HG02623 (cell line): ENCODE results near the gene CASP10.
A peak's percentile ranks its signal among the peaks of the same experiment; 100 is the strongest.
"Not testable (repeated sequence)": the region's sequence is repeated elsewhere in the genome, so short reads cannot be mapped to it uniquely, and the experiment has no call there.

Experiments used
- ATAC-seq: cut with Tn5 transposase; IDR thresholded peaks from one replicate; pipeline ENCODE4 v1.9.1; 2021; ENCODE audit warnings: moderate library complexity; ENCODE audit not compliant: unreplicated experiment

Gene CASP10

GRCh38 chr2:201232467-201232815, 49.5 kb downstream of the CASP10 start:
- no peak for ATAC-seq

- ATAC-seq: peak; percentile 94
Observed at GRCh38 chr2:201233192-201233811, 50.4 kb downstream of the CASP10 start.

DNA sequence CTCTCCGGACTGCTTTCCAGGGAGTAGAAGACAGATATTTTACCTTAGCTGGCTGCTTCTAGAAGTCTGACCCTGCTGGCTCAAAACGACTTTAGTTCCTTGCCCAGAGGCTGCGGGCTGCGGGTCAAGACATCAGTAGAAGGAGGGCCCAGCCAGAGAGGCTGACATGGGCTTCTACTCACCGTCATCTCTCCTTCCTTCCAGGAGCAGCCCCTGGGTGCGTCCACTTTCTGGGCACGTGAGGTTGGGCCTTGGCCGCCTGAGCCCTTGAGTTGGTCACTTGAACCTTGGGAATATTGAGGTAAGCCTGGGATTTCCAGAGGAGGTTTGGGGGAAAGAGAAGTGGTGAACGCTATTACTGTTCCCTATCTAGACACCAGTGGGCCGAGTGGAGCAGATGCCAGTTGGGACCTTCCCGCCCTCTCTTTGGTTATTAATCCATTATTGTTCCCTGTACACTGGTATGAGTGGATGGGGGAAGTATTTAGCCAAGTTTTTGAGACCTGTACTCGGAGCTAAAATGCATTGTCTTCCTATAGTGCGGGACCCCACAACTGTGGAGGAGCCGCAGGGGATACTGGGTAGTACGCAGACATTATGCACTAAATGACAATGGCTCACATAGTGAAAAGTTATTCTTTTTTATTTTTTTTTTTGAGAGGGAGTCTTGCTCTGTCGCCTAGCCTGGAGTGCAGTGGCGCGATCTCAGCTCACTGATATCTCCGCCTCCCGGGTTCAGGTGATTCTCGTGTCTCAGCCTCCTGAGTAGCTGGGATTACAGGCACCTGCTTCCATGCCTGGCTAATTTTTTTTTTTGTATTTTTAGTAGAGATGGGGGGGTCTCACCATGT, 51.1 kb downstream of the CASP10 start:
- ATAC-seq: peak; percentile 8

- ATAC-seq: no peak
Observed at GRCh38 chr2:201234663-201235135, 51.8 kb downstream of the CASP10 start.

DNA sequence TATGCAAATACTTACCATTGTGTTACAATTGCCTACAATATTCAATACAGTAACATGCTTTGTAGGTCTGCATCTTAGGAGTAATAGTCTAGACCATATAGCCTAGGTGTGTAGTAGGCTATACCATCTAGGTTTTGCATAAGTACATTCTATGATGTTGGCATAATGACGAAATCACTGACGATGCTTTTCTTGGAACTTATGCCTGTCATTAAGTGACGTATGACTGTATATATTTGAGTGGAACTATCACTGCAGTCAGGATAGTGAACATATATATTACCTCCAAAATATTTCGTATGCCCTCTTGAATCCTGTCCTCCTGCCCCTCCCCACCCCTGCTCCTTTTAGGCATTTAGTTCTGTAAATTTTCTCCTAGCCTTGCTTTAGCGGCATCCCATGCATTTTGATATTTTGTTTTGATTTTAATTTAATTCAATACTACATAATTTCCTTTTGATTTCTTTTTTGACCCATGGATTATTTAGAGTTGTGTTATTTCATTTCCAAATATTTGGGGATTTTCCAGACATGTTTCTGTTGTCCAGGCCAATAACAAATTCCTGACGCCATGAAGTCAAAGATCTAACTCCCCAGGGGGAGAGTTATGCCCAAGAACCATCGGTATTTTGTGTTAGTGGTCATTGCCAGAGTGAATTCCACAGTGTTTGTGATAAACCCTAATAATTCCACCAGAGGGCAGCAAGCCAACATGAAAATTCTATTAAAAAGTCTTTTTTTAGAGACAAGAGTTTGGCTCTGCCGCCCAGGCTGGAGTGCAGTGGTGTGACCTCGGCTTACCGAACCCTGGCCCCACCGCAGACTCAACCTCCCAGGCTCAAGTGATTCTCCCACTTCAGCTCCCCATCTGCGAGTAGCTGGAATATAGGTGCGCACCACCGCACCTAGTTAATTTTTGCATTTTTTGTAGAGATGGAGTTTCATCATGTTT, 53.2 kb downstream of the CASP10 start:
- no peak for ATAC-seq

DNA sequence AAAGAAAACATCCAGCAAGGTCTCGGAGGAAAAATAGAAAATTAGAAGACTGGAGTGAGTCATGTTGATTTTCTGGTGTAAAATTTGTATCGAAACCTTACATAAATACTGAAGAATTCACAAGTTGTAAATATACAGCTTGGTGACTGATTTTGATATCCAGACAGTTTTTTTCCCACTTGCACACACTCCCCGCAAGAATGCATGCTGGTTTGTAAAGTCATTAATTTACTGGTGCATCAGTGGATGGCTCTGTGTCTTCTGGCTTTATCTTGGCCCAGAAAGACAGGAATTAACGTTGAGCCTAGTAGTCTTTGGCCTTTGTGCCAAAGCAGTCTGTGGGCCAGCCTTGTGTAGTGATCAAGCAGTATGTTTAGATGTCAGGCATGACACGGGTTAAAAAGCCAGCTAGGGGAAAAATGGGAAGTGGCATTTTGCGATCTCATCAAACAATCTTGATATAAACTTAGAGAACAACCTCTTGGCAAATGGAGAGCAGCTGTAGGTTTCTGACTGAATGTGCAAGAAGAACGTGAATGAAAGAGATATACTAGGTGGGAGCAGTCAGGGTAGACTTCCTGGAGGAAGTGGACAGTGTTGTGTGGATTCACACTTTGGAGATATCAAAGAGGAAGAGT, 54.7 kb downstream of the CASP10 start:
- ATAC-seq: no peak

DNA sequence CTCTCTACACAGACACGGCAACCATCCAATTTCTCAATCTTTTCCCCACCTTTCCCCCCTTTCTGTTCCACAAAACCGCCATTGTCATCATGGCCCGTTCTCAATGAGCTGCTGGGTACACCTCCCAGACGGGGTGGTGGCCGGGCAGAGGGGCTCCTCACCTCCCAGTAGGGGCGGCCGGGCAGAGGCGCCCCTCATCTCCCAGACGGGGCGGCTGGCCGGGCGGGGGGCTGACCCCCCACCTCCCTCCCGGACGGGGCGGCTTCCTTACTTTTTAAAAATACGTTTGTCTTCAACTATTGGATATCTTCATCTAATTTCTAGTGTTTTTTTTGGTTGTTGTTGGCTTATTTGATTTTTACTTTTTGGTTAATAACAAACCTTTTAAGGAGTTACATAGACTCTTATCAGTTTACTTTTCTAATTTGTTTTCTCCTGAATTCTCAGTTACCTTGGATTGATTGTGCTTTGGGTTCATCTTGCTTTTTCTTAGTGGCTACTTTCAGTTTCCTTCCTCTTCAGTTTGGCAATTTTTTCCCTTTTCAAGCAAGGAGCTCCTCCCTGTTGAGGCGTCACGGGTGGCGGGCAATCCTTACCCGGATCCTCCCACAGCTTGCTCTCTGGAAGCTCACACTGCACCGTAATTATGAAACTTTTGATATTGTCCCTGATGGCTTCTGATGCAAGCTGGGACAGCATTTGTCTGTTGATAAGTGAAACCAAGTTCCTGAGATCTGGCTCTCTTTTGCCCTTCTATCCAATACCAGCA, 56.4 kb downstream of the CASP10 start:
- not testable (repeated sequence) for ATAC-seq

GRCh38 chr2:201242571-201243277, 59.8 kb downstream of the CASP10 start:
- no peak for ATAC-seq

DNA sequence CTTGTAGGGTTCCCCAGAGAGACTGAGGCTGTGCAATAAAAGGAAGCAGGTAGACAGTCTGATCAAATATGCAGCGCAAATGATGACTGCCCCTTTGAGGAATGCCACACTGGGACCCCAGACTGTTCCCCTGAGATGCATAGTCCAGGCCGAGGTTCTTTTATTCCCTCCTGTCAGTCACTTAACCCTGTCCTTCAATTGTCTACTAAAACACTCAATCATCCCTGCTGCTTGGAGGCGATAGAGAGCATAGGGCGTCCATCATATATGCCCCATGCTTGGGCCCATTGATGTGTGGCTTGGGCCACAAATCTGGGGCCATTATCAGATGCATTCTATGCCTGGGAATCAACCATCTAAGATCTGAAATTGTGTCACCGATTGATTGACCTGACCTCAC, 61.9 kb downstream of the CASP10 start:
- ATAC-seq: no peak

- ATAC-seq: no peak
Observed at GRCh38 chr2:201246280-201246679, 63.3 kb downstream of the CASP10 start.

DNA sequence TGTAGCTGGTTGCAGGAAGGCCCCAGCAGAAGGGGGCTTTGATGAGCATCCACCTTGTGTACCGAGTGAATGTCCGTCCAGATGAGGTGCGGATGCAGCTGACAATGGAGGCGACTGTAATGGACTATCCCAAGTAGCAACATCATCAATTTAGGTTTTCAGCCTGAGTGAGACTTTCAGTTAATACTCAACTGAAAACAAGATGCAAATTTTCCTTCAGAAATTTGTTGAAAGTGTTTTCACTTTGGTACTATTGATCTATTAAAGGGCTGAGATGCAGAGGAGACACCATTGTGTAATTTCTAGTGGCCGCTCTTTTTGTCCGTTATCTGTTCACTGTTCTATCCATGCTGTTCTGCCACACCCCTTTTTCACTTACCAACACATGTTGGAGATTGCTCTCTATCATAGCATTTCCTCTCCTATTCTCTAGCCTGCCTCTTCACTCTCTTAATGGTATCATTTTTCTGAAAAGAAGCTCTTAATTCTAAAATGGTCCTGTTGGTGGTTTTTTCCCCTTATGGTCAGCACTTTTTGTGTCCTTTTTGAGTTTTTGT, 65.4 kb downstream of the CASP10 start:
- no peak for ATAC-seq

DNA sequence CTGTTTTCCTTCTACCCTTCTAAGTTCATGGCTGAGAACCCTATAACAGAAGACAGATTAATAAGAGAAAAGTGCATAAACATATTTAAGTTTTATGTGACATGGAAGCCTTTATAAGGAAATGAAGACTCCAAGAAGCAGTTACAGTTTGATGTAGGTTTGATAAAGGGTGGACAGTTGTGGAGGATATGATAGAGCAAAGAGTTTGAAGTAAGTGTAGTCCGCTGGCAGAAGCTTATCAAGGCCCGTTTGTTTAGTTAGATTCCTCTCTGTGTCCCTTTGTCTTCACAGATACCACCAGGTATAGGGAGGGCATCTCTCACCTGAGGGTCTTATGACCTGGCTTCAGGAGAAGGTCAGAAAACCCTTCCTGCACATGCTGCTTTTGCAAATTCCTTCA, 66.9 kb downstream of the CASP10 start:
- no peak for ATAC-seq

DNA sequence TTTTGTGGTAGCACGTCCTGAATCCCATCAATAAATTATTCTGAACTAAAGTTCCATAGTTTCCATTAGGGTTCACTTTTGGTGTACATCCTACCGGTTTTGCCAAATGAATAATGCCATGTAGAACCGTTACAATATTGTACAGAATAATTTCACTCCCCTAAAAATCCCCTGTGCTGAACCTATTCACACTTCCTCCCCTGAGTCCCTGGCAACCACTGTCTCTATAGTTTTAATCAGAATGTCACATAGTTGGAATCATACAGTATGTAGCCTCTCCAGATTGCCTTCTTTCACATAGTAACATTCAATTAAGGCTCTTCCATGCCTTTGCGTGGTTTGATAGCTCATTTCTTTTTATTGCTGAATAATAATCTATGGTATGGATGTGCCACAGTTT, 67.8 kb downstream of the CASP10 start:
- no peak for ATAC-seq

DNA sequence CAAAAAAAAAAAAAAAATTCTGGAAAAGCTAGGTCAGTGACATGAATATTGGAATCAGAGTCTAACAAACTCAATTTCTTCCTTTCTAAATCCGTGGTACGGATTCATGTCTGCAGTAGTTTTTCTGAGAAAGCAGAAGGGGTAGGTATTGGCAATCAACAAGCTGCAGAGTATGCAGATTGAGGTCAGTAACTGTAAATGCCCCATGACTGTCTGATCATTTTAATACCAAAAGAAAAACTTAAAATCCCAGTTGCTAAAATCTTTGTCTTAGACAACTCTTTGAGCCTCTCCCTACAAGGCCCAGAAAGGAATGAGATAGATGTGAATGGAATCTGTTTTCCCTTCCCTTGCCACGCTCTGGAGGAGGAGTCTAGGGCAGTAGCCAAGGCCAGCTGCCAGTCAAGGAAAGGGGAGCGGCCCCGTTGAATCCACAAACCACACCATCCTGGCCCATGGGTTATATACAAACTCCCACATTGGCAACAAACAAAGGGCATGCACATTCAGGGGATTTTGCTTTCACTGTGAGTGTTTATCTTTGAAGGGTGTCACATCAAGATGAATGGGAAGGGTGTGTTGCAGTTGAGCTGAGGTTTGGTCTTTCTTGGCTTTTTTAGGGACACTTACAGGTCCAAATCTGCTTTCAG, 71.3 kb downstream of the CASP10 start:
- no peak for ATAC-seq

DNA sequence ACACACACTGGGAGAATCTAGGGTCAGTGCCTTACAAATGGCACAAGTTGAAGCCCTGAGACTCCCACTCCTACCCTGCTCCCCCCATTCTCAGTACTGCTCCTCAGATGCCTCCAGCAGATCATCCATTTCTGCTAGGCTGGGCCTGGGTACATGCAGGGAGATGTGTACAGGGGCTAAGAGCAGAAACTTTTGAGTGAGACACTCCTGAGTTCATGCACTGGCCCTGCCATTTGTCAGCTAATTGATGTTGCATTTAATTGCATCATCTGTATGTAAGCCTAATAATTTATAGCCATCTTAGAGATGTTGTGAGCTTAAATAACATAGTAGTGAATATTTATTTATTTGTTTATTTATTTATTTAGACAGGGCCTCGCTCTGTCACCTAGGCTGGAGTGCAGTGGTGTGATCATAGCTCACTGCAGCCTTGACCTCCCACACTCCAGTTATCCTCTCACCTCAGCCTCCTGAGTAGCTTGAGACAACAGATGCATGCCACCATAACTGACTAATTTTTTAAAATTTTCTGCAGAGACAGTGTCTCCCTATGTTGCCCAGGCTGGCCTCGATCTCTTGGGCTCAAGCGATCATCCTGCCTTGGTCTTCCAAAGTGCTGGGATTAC, 72.6 kb downstream of the CASP10 start:
- ATAC-seq: no peak

- ATAC-seq: no peak
Observed at GRCh38 chr2:201256082-201256481, 73.1 kb downstream of the CASP10 start.

DNA sequence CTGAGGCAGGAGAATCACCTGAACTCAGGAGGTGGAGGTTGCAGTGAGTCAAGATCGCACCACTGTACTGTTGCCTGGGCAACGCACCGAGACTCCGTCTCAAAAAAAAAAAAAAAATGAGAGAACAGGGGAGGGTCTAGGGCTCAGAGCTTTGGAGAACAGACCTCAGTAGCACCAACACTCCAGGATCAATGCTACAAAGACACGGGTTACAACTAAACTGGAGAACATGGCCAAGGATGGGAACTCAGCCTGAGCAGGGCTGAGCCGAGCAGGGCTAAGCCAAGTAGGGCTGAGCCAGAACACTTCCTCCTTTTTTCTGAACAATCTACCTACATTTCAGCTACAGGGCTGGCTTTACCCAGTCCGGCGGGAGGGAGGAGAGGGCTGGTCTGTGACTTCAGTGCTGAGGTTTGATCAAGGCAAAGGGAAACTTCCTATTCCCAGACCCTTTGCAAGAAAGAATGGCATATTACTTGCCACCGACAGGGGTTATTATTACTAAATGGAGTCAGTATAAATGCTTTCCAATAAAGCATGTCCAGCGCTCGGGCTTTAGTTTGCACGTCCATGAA, 74.5 kb downstream of the CASP10 start:
- ATAC-seq: peak; percentile 56
